Mammary epithelial cell (primary cell): ENCODE data around the gene SMPD1.

ENCODE experiments used
- CTCF ChIP-seq, 2 donors: IDR thresholded peaks in 1 of 2; conservative IDR thresholded peaks in 1 of 2; 2 replicates each; pipeline ENCODE4 v1.5.1; 2011 to 2012; ENCODE audit warnings: inconsistent platforms in 2 of 2, low read length in 2 of 2, mild to moderate bottlenecking in 2 of 2, control low read depth in 1 of 2, low read depth in 1 of 2; ENCODE audit not compliant: insufficient read depth in 1 of 2; ENCODE audit errors: extremely low read depth in 1 of 2
- EZH2 ChIP-seq: IDR thresholded peaks from 2 replicates; pipeline ENCODE4 v1.6.1; 2012; ENCODE audit warnings: low read length, inconsistent platforms, borderline replicate concordance

DNA sequence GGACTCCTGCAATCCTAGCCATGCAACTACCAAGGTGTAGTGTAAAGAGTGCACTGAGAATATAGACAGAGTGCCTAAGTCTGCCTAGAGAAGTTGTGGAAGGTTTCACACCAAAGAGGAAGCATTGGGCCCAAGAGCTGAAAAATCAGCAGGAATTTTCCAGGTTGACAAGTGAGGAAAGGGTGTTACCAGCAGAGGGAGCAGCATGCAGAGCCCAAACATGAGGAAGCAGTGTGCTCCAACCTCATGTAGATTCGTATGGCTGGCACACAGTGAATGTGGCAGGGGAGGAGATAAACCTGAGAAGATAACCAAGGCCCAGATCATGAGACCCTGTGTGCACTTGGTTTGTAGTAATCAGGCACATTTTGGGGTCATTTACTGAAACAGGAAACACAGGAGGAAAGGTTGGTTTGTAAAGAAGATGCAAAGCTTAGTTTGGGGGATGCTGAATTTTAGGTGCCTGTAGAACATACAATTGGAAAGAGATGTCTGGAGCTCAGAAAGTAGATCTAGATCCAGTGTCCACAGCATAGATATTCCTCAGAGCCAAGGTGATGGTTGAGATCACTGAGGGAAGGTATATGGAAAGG lies 48.8 kb downstream of the SMPD1 start:
- peak; percentile 71 to 86 for TF ChIP-seq CTCF (conservative IDR thresholded peaks at IDR 0.05 in 1 of 2, IDR thresholded peaks at IDR 0.05 in 1 of 2; ENCODE audit: extremely low read depth in 1 of 2, insufficient read depth in 1 of 2, low read depth in 1 of 2, low read length in 2 of 2)
- TF ChIP-seq EZH2: no peak
